ENCODE results near the gene RASL11A. TPM values are rescaled to one million over a fixed set of nuclear protein-coding genes. Genes with fewer than 3 reads are reported as not detected.

Gene RASL11A
- total and polyA plus RNA-seq, 8 donors = 10.3 to 12.6 (median 12.2) TPM

- ATAC-seq (no peak), DNase-seq (no peak)
- intact Hi-C loops (cut with DNase I) = no loop called here
- no peaks in the 10 kb centered on the region for H3K27me3 ChIP-seq
- H3K27ac ChIP-seq = no peak overlapping the region
- peaks cover 9 to 16% of the 10 kb centered on the region in 2 donors for H3K4me1 ChIP-seq
- H3K36me3 ChIP-seq = no peaks in the 10 kb centered on the region
- no peak for TF ChIP-seq CTCF (IDR thresholded peaks at IDR 0.05)
- no peaks in the 10 kb centered on the region for H3K9me3 ChIP-seq
- H3K4me3 ChIP-seq = no peak overlapping the region
Observed at GRCh38 chr13:27273658-27274425, 3.2 kb downstream of the RASL11A start.

- no peak overlapping the region for H3K27ac ChIP-seq
- TF ChIP-seq CTCF (IDR thresholded peaks at IDR 0.05) = no peak
- ATAC-seq = no peak
- peaks cover 9 to 16% of the 10 kb centered on the region in 2 donors for H3K4me1 ChIP-seq
- no peak for DNase-seq
- no peak overlapping the region for H3K4me3 ChIP-seq
- H3K36me3 ChIP-seq = no peaks in the 10 kb centered on the region
- H3K9me3 ChIP-seq = no peaks in the 10 kb centered on the region
- intact Hi-C loops (cut with DNase I) = no loop called here
- no peaks in the 10 kb centered on the region for H3K27me3 ChIP-seq
Observed at GRCh38 chr13:27274631-27275030, 4.0 kb downstream of the RASL11A start.

DNA sequence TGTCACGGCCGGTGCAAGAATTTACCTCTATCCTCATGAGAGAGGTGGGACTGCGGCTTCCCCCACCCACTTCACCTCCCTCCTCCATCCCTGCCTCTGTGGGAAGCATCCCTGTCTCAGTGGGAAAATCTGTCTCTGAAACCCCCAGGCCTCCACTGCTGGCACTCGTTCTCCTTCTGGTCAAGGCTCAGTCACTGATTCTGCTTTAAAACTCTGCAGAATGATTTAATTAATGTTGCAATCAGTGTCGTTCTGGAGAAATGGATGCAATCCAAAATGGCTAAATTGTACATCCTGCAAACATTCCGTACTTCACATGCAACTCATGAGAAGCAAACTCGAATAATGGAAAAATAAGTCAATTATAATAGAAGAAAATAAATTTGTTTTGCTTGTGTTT lies 5.6 kb downstream of the RASL11A start:
- peak in 1 of 4 donors; percentile 48 for DNase-seq
- no peak overlapping the region for H3K27ac ChIP-seq
- H3K36me3 ChIP-seq = no peaks in the 10 kb centered on the region
- no peak for TF ChIP-seq CTCF (IDR thresholded peaks at IDR 0.05)
- no peaks in the 10 kb centered on the region for H3K9me3 ChIP-seq
- H3K27me3 ChIP-seq = no peaks in the 10 kb centered on the region
- no peak overlapping the region for H3K4me3 ChIP-seq
- intact Hi-C loops (cut with DNase I) = no loop called here
- H3K4me1 ChIP-seq = peaks cover 9% of the 10 kb centered on the region in 2 donors
- no peak for ATAC-seq

DNA sequence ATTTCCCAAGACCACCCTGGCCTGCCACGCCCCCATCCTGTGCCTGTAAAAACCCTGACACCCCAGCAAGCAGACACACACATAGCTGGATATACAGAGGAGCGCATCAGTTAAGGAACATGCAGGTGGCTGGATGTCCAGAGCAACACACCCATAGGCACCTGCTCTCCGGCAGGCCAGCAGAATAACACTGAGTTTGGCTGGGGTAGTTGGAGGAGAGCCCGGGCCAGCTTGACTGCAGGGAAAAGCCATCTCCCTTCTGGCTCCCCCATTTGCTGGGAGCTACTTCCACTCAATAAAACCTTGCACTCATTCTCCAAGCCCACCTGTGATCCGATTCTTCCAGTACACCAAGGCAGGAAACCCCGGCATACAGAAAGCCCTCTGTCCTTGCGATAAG lies 8.9 kb downstream of the RASL11A start:
- H3K4me1 ChIP-seq = no peaks in the 10 kb centered on the region
- no peak overlapping the region for H3K4me3 ChIP-seq
- TF ChIP-seq CTCF (IDR thresholded peaks at IDR 0.05) = no peak
- H3K9me3 ChIP-seq = no peaks in the 10 kb centered on the region
- no peak for DNase-seq
- ATAC-seq = no peak
- intact Hi-C loops (cut with DNase I) = no loop called here
- H3K36me3 ChIP-seq = no peaks in the 10 kb centered on the region
- no peaks in the 10 kb centered on the region for H3K27me3 ChIP-seq
- no peak overlapping the region for H3K27ac ChIP-seq

- Histone ChIP-seq H3K36me3 (no peaks in the 10 kb centered on the region), H3K27me3 (no peaks in the 10 kb centered on the region), H3K4me1 (no peaks in the 10 kb centered on the region), H3K27ac (no peak overlapping the region), H3K9me3 (no peaks in the 10 kb centered on the region), H3K4me3 (no peak overlapping the region)
- ATAC-seq = no peak
- DNase-seq = no peak
- no peak for TF ChIP-seq CTCF (IDR thresholded peaks at IDR 0.05)
- intact Hi-C loops (cut with DNase I) = no loop called here
Observed at GRCh38 chr13:27280009-27280656, 9.5 kb downstream of the RASL11A start.

Measured in left lung (tissue), 10 donors.